Suprapubic skin (tissue), 4 donors: ENCODE measurements around the gene HADH.

Experiments
- CTCF ChIP-seq, 2 donors: fragments of 200-600 bp in 1 of 2; fragments of 450-650 bp in 1 of 2; sonication (generic) in 1 of 2; IDR thresholded peaks; one replicate each; pipeline ENCODE4 v1.5.1; 2016 to 2019; ENCODE audit warnings: antibody characterized with exemption in 2 of 2, mild to moderate bottlenecking in 1 of 2, moderate library complexity in 1 of 2
- EP300 ChIP-seq: sonication (generic); formaldehyde crosslinking; IDR thresholded peaks from one replicate; pipeline ENCODE4 v1.6.1; 2017; ENCODE audit warnings: antibody characterized with exemption
- POLR2A ChIP-seq, 2 donors: fragments of 450-650 bp; IDR thresholded peaks; one replicate each; pipeline ENCODE4 v1.6.1; 2017; ENCODE audit warnings: antibody characterized with exemption in 2 of 2, mild to moderate bottlenecking in 2 of 2, moderate library complexity in 2 of 2
- POLR2AphosphoS5 ChIP-seq, 3 donors: sonication (generic); formaldehyde crosslinking; IDR thresholded peaks; one replicate each; pipeline ENCODE4 v1.6.1; 2017; ENCODE audit warnings: antibody characterized with exemption in 3 of 3

GRCh38 chr4:108054025-108054638, 64.4 kb downstream of the HADH start:
- TF ChIP-seq CTCF (IDR thresholded peaks at IDR 0.05) (no peak), POLR2A (IDR thresholded peaks at IDR 0.05) (no peak), POLR2AphosphoS5 (IDR thresholded peaks at IDR 0.05) (no peak), EP300 (no peak)
